KMS-11 (cell line): ENCODE results near the gene TOX2.

Source experiments
- H2AFZ ChIP-seq: fragments of 200-600 bp; sonication (generic); 2 replicates; pipeline ENCODE4 v1.6.1; 2016; ENCODE audit warnings: antibody characterized with exemption, mixed run types, low read depth
- H3K27ac ChIP-seq: fragments of 200-600 bp; sonication (generic); 2 replicates; pipeline ENCODE4 v1.6.1; 2016; ENCODE audit warnings: mild to moderate bottlenecking, mixed run types
- H3K27me3 ChIP-seq: fragments of 200-600 bp; sonication (generic); 2 replicates; pipeline ENCODE4 v1.6.1; 2017; ENCODE audit warnings: mild to moderate bottlenecking, low read depth, mixed run types, moderate library complexity; ENCODE audit not compliant: insufficient read depth
- H3K36me3 ChIP-seq: fragments of 200-600 bp; sonication (generic); 2 replicates; pipeline ENCODE4 v1.6.1; 2017; ENCODE audit warnings: mild to moderate bottlenecking, mixed run types; ENCODE audit not compliant: insufficient read depth
- H3K4me1 ChIP-seq: fragments of 200-600 bp; sonication (generic); 2 replicates; pipeline ENCODE4 v1.6.1; 2016; ENCODE audit warnings: mild to moderate bottlenecking, low read depth, mixed run types; ENCODE audit not compliant: poor library complexity, severe bottlenecking
- H3K4me2 ChIP-seq: fragments of 200-600 bp; sonication (generic); 2 replicates; pipeline ENCODE4 v1.7.0; 2016; ENCODE audit warnings: mild to moderate bottlenecking, mixed run types
- H3K4me3 ChIP-seq: fragments of 200-600 bp; sonication (generic); IDR thresholded peaks from 2 replicates; pipeline ENCODE4 v1.6.1; 2017; ENCODE audit warnings: low read depth, low read length, mixed read lengths; ENCODE audit not compliant: insufficient read depth
- H3K79me2 ChIP-seq: fragments of 200-600 bp; sonication (generic); 2 replicates; pipeline ENCODE4 v1.6.1; 2016; ENCODE audit warnings: low read depth, mixed run types; ENCODE audit not compliant: insufficient read depth
- H3K9ac ChIP-seq: fragments of 200-600 bp; sonication (generic); 2 replicates; pipeline ENCODE4 v1.6.1; 2016; ENCODE audit warnings: mild to moderate bottlenecking, mixed run types
- H4K20me1 ChIP-seq: fragments of 200-600 bp; sonication (generic); 2 replicates; pipeline ENCODE4 v1.6.1; 2016; ENCODE audit warnings: mild to moderate bottlenecking, mixed run types; ENCODE audit not compliant: insufficient read depth
- TF ChIP-seq, protein P1 (sequence below): fragments of 200-600 bp; sonication (generic); conservative IDR thresholded peaks from 2 replicates; pipeline ENCODE4 v1.6.1; 2017; ENCODE audit warnings: low read depth, mild to moderate bottlenecking, antibody characterized with exemption, low read length, moderate library complexity, mixed read lengths

Gene TOX2

DNA sequence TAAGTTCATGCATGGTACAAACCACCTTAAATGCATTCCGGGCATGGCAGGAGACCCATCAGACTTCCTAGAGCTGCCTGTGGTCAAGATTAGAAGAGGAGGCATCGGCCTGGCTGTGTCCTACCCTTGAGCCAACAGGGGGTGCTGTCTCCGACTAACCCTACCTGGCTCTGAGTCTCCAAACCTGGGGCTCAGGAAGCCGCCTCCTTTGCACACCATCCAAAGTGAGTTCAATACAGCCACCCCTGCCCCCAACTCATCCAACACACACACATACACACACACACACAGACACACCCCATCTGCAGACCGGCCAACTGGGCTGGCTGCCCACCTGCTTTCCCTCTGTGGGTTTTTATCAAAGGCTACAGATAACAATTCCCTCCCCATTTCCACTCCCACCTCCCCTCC is 195.3 kb downstream of the TOX2 start:
- TF ChIP-seq, protein P1, sequence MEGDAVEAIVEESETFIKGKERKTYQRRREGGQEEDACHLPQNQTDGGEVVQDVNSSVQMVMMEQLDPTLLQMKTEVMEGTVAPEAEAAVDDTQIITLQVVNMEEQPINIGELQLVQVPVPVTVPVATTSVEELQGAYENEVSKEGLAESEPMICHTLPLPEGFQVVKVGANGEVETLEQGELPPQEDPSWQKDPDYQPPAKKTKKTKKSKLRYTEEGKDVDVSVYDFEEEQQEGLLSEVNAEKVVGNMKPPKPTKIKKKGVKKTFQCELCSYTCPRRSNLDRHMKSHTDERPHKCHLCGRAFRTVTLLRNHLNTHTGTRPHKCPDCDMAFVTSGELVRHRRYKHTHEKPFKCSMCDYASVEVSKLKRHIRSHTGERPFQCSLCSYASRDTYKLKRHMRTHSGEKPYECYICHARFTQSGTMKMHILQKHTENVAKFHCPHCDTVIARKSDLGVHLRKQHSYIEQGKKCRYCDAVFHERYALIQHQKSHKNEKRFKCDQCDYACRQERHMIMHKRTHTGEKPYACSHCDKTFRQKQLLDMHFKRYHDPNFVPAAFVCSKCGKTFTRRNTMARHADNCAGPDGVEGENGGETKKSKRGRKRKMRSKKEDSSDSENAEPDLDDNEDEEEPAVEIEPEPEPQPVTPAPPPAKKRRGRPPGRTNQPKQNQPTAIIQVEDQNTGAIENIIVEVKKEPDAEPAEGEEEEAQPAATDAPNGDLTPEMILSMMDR = no peak
- H2AFZ ChIP-seq = no peak overlapping the region
- H3K4me3 ChIP-seq = no peak overlapping the region
- no peaks in the 10 kb centered on the region for H3K27me3 ChIP-seq
- H3K4me1 ChIP-seq = no peaks in the 10 kb centered on the region
- H3K9ac ChIP-seq = no peak overlapping the region
- H3K27ac ChIP-seq = no peak overlapping the region
- H3K79me2 ChIP-seq = no peaks in the 10 kb centered on the region
- H4K20me1 ChIP-seq = no peaks in the 10 kb centered on the region
- H3K4me2 ChIP-seq = no peak overlapping the region
- H3K36me3 ChIP-seq = no peaks in the 10 kb centered on the region

DNA sequence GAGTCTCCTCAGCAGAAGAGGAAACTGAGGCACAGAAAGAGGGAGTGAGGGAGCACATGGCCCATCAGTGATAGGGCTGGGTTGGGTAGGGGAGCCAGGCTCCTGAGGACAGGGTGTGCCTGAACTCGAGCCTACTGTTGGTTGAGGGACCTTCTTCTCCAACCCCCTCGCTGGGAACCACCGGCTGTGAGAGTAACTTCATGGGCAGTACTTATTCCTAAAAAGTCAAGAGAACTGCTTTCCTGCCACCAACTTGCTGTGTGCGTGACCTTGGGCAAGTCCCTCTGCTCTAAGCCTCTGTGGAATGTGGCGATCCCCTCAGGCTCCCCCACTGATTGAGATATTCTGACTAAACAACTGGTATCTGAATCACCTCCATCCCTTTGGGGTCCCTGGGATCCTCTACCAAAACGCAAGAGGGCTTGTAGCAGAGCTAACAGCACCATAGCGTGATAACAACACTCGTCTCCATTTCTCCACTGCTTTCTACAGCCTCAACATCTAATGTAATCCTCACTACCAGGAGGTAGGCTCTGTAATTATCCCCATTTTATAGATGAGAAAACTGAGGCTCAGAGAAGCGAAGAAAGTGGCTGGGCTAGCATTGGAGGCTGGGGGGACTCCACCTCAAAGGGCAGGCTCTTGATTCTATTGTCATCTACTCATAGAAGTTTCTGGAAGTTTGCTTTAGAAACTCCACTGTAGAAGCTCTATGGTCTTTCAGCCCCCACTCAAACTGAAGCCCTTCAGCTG is 196.3 kb downstream of the TOX2 start:
- Histone ChIP-seq H2AFZ (no peak overlapping the region), H3K27ac (no peak overlapping the region), H3K36me3 (no peaks in the 10 kb centered on the region), H3K4me1 (no peaks in the 10 kb centered on the region), H3K4me2 (no peak overlapping the region), H3K27me3 (no peaks in the 10 kb centered on the region), H3K4me3 (no peak overlapping the region), H3K79me2 (no peaks in the 10 kb centered on the region), H4K20me1 (no peaks in the 10 kb centered on the region), H3K9ac (no peak overlapping the region)
- TF ChIP-seq, protein P1 = no peak

DNA sequence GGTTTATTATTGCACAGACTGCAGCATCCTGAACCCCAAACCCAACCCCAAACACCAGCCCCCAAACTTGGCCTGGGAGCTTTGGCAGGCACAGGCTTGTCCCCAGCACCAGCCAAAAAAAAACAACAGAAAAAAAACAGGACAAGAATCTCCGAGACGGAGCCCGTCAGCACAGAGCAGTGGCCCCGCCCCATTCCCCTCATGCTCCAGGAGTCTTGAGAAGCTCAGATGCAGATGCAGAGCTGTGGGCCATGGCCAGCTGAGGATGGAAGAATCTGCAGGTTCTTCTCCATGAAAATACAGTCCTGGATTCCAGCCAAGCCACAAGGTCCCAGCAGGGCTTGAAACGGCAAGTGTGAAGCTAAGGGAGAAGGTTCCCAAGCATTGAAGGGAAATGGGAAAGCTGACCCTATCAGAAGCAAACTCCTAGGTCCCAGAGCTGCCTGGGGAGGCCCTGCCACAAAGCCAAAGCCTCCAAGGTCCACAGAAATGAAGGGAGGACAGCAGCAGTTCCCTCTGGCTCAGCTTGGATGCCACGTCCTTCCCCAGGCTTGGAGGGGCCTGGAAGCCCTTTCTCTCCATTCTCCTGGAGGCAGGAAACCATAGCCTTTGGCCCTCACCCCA is 197.2 kb downstream of the TOX2 start:
- no peak overlapping the region for H2AFZ ChIP-seq
- TF ChIP-seq, protein P1 = no peak

DNA sequence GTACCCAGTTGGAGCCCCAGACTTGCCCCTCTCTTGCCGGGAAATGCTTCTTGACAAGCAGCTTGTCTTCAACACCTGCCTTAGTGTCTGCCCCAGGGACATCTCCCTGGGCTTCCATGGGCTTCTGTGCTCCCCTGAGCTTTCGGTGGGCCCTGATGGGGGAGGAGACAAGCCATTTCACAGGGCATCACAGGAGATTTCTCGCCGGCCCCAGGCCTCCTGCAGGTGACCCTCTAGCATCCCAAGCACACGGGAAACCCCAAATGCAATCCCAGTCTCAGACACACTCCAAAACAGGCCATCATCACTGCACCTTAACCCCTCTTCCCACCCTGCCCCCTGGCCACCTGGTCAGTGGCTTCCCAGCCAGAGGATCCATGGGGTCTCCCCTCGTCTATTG is 197.8 kb downstream of the TOX2 start:
- H3K36me3 ChIP-seq = no peaks in the 10 kb centered on the region
- H3K27me3 ChIP-seq = no peaks in the 10 kb centered on the region
- no peak overlapping the region for H3K4me2 ChIP-seq
- H2AFZ ChIP-seq = no peak overlapping the region
- TF ChIP-seq, protein P1 = no peak
- no peaks in the 10 kb centered on the region for H4K20me1 ChIP-seq
- H3K4me3 ChIP-seq = no peak overlapping the region
- H3K9ac ChIP-seq = no peak overlapping the region
- H3K79me2 ChIP-seq = no peaks in the 10 kb centered on the region
- no peak overlapping the region for H3K27ac ChIP-seq
- no peaks in the 10 kb centered on the region for H3K4me1 ChIP-seq

More for the DNA sequence above, 197.2 kb downstream of the TOX2 start:
- Histone ChIP-seq H3K4me1 (no peaks in the 10 kb centered on the region), H4K20me1 (no peaks in the 10 kb centered on the region), H3K4me3 (no peak overlapping the region), H3K79me2 (no peaks in the 10 kb centered on the region), H3K36me3 (no peaks in the 10 kb centered on the region), H3K27me3 (no peaks in the 10 kb centered on the region), H3K27ac (no peak overlapping the region), H3K9ac (no peak overlapping the region), H3K4me2 (no peak overlapping the region)
